Lung (tissue), 12 donors: ENCODE data around the gene BMAL1. TPM values are rescaled to one million over a fixed set of nuclear protein-coding genes. Genes with fewer than 3 reads are reported as not detected.

Experiments
- ATAC-seq: fragments of 200-7000 bp; cut with Tn5 transposase; one replicate; pipeline ENCODE4 v1.9.1; 2020; ENCODE audit warnings: moderate number of reproducible peaks; ENCODE audit not compliant: insufficient read depth, low FRiP score
- DNase-seq, 3 donors: peaks; one replicate each; pipeline ENCODE4 v3.0.0-alpha.2; 2013 to 2017
- H3K27ac ChIP-seq, 2 donors: one replicate each; pipeline ENCODE4 v1.5.1; 2013; ENCODE audit warnings: mild to moderate bottlenecking in 2 of 2, moderate library complexity in 2 of 2, control low read depth in 1 of 2, inconsistent platforms in 1 of 2, low read depth in 1 of 2, low read length in 1 of 2
- H3K27me3 ChIP-seq, 3 donors: one replicate each; pipeline ENCODE4 v1.5.1; 2013; ENCODE audit warnings: low read length in 2 of 3; ENCODE audit not compliant: control insufficient read depth in 3 of 3, insufficient read depth in 3 of 3
- H3K36me3 ChIP-seq, 4 donors: one replicate each; pipeline ENCODE4 v1.5.1; 2013; ENCODE audit warnings: low read length in 4 of 4, mild to moderate bottlenecking in 1 of 4, moderate library complexity in 1 of 4; ENCODE audit not compliant: control insufficient read depth in 4 of 4, insufficient read depth in 4 of 4
- H3K4me1 ChIP-seq, 5 donors: one replicate each; pipeline ENCODE4 v1.5.1; 2013; ENCODE audit warnings: low read length in 5 of 5, mild to moderate bottlenecking in 2 of 5, moderate library complexity in 1 of 5; ENCODE audit not compliant: control insufficient read depth in 5 of 5, insufficient read depth in 5 of 5
- H3K4me3 ChIP-seq: one replicate; pipeline ENCODE4 v1.5.1; 2013; ENCODE audit warnings: mild to moderate bottlenecking, control low read depth, moderate library complexity
- H3K9ac ChIP-seq, 2 donors: one replicate each; pipeline ENCODE4 v1.5.1; 2013; ENCODE audit warnings: low read length in 2 of 2, control low read depth in 1 of 2; ENCODE audit not compliant: insufficient read depth in 1 of 2
- H3K9me3 ChIP-seq, 4 donors: one replicate each; pipeline ENCODE4 v1.5.1; 2013; ENCODE audit warnings: low read length in 3 of 4, mild to moderate bottlenecking in 1 of 4, moderate library complexity in 1 of 4; ENCODE audit not compliant: control insufficient read depth in 4 of 4, insufficient read depth in 3 of 4
- CTCF ChIP-seq: IDR thresholded peaks from 2 replicates; pipeline ENCODE4 v1.5.1; 2012; ENCODE audit warnings: mild to moderate bottlenecking; ENCODE audit errors: control extremely low read depth, extremely low read depth
- WGBS, 2 donors: extraction: QIAGEN DNeasy Blood & Tissue Kit; methylation state at CpG; one replicate each; pipeline ENCODE4 v1.1.7; 2013; 5-methylcytosine and 5-hydroxymethylcytosine counted together
- polyA plus RNA-seq, 2 donors: library from polyadenylated mRNA; stranded (reverse); fragments of 200-250 nt; gene quantifications; one replicate each; pipeline ENCODE4 v1.2.1, GENCODE V29; 2013
- total RNA-seq, 2 donors: library from RNA; depleted of rRNA in 1 of 2; stranded (reverse); fragments of >200 nt in 1 of 2; gene quantifications; one replicate each; pipeline ENCODE4 v1.2.1, GENCODE V29; 2014 to 2021
- donor health status: control.
- donor health status: control.
- donor health status: Bipolar disorder and iron deficiency.
- donor health status: healthy.
- donor health status: DM: yes; HTN: yes; CAD: no.

The BMAL1 gene
- total and polyA plus RNA-seq, 4 donors = 13.4 to 38.0 (median 26.2) TPM

- Histone ChIP-seq H3K36me3 (peaks cover 0 to 5% (median 1%) of the 10 kb centered on the region in 4 donors), H3K9ac (no peak overlapping the region), H3K4me1 (peaks cover 0 to 12% (median 0%) of the 10 kb centered on the region in 5 donors), H3K4me3 (no peak overlapping the region), H3K27me3 (no peaks in the 10 kb centered on the region), H3K27ac (no peak overlapping the region), H3K9me3 (no peaks in the 10 kb centered on the region)
- TF ChIP-seq CTCF = no peak
- WGBS, 2 donors = 67 to 80% methylated on average over 7 of the region's 7 CpGs
- no peak for DNase-seq
- ATAC-seq = no peak
Measured at GRCh38 chr11:13347901-13348300, 70.3 kb downstream of the BMAL1 start.

GRCh38 chr11:13348305-13348704, 70.7 kb downstream of the BMAL1 start:
- Histone ChIP-seq H3K27ac (no peak overlapping the region), H3K4me3 (no peak overlapping the region), H3K36me3 (peaks cover 0 to 5% (median 1%) of the 10 kb centered on the region in 4 donors), H3K27me3 (no peaks in the 10 kb centered on the region), H3K9ac (no peak overlapping the region), H3K9me3 (no peaks in the 10 kb centered on the region), H3K4me1 (peaks cover 0 to 12% (median 0%) of the 10 kb centered on the region in 5 donors)
- no peak for TF ChIP-seq CTCF
- WGBS, 2 donors = 32 to 53% methylated on average over 3 of the region's 3 CpGs
- DNase-seq (no peak), ATAC-seq (no peak)

- Histone ChIP-seq H3K36me3 (peaks cover 0 to 5% (median 1%) of the 10 kb centered on the region in 4 donors), H3K4me3 (no peak overlapping the region), H3K27ac (no peak overlapping the region), H3K9ac (no peak overlapping the region), H3K4me1 (peaks cover 0 to 12% (median 0%) of the 10 kb centered on the region in 5 donors), H3K27me3 (no peaks in the 10 kb centered on the region), H3K9me3 (no peaks in the 10 kb centered on the region)
- ATAC-seq (no peak), DNase-seq (no peak)
- WGBS, 2 donors = 86 to 91% methylated on average over 6 of the region's 6 CpGs
- no peak for TF ChIP-seq CTCF
Measured at GRCh38 chr11:13349046-13349445, 71.5 kb downstream of the BMAL1 start.

GRCh38 chr11:13349581-13349980, 72.0 kb downstream of the BMAL1 start:
- H3K9ac ChIP-seq = no peak overlapping the region
- H3K4me3 ChIP-seq = no peak overlapping the region
- 94% methylated on average over 6 of the region's 6 CpGs for WGBS, 2 donors
- peaks cover 0 to 12% (median 0%) of the 10 kb centered on the region in 5 donors for H3K4me1 ChIP-seq
- TF ChIP-seq CTCF = no peak
- H3K36me3 ChIP-seq = peaks cover 0 to 7% (median 1%) of the 10 kb centered on the region in 4 donors
- H3K27ac ChIP-seq = no peak overlapping the region
- no peak for DNase-seq
- H3K9me3 ChIP-seq = no peaks in the 10 kb centered on the region
- H3K27me3 ChIP-seq = no peaks in the 10 kb centered on the region
- no peak for ATAC-seq
